Cerebellar cortex (tissue), 1 donor: ENCODE results near the gene ZNF598.
"Not testable (repeated sequence)": the region's sequence is repeated elsewhere in the genome, so short reads cannot be mapped to it uniquely, and the experiment has no call there.

ENCODE experiments used
- DNase-seq: peaks from one replicate; pipeline ENCODE4 v3.0.0-alpha.2; 2015; ENCODE audit warnings: low spot score

The ZNF598 gene

DNA sequence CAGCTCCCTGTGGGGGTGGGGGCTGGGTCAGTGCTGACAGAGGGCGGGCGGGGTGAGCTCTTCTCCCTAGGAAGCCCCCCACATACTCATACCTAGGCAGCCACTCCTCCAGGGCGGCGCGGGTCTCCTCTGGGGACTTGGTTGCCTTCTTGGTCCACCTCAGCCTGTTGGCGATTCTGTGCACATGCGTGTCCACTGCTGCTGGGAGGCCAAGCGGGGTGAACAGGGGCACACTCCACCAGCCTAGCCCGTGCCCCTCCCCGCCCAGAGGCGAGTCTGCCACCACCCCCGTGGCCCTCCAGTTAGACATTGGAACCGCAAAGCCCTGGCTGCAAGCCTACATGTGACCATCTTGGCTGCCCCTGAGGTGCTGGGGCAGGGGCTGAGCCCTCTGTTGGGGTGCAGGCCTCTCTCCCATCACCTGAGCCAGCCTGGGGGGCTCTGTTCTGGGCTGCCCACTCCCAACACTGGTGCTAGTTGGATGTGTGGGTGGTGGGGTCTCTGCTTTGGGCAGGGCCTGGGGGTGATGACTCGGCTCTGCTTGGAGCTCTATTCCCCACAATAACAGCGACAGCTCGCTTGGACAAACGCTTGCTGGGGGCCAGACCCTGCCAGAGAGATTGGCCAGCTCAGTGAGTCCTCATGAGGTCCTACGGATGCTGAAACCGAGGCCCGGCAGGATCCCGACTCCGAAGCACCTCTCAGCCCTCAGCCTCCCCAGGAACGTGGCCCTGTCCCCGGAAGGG, 30.6 kb upstream of the ZNF598 start:
- no peak for DNase-seq

DNA sequence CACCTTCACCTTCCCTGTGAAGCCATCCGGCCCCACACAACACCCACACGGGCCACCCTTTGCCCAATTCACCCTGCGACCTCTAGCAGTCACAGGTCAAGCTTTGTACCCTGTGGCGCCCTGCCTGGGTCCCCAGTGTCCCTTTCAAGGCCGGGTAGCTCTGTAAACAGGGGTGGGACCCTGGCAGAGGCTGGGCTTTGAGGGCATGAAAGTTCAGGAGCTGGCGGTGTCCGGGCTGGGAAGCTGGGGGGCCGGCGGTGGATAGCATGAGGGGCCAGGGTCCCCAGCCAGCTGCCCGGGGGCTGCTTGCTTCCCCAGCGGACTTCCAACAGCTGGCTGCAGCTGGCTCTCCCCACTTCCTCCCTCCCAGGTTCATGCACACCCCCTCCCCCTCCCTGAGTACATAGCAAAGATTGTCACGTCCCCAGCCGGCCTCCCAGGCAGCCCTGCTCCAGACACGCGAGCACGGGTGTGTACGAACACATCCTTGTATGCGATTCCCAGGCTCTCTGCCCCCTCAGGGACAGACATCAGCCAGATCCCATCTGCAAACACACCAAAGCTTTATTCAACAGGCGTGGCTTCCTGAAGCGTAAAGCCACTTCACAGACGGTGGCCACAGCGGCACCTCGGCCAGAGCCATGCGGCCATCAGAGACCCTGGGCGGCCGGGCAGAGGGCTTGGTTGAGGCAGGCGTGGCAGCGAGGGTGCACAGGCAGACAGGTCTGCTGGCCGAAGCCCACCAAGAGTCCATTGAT, 29.8 kb upstream of the ZNF598 start:
- no peak for DNase-seq

DNA sequence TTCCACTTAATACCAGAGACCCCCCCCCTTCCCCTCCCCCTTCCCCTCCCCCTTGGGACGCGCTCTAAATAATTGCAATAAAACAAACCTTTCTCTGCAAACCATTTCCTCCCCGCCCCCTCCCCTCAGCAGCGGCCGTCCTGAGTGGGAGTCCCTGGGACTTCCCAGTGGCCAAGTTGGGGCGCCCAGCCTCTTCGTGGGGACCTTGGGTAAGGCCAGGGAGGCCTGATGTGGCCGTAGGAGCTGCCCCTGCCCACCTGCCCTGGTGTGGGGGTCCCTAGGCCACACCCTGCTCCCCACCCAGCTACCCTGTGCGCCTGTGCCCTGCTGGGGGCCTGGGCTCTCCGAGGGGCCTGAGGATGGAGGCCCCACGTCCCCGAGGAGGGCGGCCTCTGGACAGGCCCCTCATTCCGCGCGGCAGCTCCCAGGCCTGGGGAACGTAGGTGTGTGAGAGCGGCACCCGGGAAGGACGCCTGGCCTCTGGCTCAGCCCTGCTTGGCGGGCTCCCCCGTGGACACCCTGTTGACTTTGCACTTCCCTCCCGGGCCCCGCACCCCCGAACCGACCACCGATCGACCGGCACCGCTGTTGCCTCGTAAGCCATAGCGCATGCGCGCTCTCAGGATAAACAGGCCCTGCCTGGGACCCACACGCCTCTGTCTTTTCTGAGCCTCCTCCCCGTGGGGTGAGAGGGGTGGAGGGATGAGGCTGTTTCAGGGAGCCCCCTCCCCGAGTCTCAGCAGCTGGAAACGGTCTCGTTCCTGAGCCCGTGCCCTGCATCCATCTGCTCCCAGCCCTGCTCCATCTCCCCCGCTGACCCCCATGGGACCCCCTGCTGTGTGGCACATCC, 29.0 kb upstream of the ZNF598 start:
- DNase-seq = no peak

DNA sequence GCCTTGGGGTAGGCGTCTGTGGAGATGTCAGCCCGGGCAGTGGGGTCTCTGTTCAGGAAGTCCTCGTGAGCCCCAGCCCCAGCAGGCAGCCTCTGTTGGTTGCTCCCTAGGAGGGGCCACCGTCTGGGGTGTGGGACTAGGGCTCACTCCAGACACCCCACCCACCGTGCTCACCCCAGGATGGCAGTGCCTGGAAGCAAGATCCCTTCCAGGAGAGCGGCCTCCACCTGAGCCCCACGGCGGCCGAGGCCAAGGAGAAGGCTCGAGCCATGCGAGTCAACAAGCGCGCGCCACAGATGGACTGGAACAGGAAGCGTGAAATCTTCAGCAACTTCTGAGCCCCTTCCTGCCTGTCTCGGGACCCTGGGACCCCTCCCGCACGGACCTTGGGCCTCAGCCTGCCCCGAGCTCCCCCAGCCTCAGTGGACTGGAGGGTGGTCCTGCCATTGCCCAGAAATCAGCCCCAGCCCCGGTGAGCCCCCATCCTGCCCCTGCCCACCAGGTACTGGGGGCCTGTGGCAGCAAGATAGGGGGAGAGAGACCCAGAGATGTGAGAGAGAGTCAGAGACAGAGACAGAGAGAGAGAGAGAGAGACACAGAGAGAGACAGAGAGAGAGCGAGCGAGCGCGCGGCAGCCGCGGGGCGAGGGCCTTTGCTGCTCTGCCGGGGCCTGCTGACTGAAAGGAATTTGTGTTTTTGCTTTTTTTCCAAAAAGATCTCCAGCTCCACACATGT, 28.2 kb upstream of the ZNF598 start:
- no peak for DNase-seq

DNA sequence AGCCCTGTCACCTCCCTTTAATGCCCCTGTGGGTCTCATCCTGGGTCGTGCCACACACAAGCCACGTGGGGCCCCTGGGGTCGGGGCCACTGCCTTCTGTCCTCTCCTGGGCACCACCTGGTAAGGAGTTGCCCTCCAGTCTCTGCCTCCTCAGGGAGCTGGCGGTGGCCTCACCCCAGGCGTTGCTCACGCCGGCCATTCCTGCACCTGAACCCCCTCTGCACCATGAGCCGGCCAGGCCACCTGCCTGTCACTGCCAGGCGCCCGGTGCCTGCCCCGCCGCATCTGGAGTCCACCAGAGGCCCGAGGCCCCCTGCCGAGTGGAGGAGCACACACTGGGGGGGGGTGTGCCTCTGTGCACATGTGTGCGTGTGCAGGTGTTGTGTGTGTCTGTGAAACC, 27.5 kb upstream of the ZNF598 start:
- no peak for DNase-seq

DNA sequence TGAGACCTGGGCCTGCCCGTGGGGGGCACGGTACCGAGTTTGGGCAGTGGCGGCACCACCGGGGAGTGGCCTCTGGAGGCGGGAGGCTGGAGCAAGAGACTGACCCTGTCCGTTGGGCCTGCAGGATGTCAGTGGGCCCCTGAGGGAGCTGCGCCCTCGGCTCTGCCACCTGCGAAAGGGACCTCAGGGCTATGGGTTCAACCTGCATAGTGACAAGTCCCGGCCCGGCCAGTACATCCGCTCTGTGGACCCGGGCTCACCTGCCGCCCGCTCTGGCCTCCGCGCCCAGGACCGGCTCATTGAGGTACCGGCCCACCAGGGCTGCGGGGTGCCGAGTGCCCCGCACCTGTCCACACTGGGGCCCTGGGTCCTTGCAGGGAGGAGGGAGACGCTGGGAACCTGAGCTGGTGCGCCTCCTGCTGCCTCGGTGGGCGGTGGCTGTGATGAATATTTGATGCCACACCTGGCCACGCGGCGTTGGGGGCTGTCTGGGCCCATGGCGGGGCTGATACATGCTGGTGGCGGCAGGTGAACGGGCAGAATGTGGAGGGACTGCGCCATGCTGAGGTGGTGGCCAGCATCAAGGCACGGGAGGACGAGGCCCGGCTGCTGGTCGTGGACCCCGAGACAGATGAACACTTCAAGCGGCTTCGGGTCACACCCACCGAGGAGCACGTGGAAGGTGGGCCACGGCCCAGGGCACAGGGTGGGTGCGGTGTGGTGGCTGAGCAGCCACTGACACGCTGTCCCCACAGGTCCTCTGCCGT, 26.8 kb upstream of the ZNF598 start:
- no peak for DNase-seq

DNA sequence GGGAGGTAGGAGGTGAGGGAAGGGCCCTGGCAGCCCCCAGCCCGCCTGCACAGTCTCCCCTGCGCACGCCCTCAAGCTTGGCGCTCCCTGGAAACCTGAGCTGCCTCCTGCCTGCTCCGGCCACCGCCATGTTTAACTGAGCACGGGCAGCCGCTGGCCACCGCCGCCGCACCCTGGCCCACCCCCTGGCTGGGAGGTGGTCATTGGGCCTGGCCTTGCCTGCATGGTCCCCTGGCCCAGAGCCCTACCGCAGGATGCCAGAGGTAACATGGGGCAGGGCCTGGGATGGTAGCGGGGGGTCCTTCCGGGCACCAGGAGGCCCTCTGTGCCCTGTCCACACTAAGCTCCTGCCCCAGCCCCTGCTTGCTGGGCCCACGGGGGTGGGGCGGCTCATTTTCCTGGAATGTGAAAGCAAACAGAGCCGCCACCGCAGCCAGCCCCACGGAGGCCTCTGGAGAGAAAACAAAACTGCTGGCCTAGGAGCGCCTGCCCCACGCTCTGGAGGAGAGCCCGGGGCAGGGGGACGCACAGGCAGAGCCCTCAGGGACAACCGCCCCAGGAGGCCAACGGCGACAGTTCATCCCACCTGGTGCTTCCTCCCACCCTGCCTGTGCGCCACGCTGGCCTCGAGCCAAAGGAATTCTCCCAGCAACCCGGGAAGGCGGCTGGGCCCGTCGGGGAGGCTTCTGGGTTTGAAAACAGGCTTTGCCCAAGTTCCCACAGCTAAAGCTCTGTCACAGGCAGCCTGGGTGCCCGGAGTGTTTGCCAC, 26.0 kb upstream of the ZNF598 start:
- DNase-seq = no peak

DNA sequence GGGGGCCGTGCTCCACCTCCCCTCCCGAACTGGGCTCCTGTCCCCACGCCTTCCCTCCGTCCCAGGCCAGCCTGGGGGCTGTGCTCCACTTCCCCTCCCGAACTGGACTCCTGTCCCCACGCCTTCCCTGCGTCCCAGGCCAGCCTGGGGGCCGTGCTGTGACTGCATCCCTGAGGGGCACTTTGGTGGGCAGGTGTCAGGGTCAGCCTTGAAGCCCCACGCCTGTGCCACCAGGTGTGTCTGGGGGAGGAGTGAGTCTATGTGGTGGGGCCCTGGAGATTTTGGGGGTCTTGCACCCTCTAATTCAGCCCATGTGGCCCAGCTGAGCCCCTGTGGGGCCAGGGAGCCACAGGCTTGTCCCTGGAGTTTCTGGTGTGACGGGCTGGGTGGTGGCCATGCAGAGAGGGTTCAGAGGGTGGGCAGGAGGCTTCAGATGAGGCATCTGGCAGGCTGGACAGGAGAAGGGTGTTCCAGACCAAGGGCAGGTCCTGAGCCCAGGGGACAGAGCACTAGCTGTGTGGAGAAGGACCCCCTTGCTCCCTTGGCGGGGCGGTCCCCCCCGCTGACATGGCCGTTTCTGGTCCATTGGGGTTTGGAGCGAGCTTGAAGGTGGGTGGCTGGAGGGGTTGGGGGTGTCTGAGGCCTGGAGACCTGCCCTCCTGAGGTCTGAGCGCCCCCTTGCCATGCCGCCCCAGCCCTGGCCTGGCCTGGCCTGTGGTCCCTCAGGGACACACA, 25.2 kb upstream of the ZNF598 start:
- DNase-seq = no peak

DNA sequence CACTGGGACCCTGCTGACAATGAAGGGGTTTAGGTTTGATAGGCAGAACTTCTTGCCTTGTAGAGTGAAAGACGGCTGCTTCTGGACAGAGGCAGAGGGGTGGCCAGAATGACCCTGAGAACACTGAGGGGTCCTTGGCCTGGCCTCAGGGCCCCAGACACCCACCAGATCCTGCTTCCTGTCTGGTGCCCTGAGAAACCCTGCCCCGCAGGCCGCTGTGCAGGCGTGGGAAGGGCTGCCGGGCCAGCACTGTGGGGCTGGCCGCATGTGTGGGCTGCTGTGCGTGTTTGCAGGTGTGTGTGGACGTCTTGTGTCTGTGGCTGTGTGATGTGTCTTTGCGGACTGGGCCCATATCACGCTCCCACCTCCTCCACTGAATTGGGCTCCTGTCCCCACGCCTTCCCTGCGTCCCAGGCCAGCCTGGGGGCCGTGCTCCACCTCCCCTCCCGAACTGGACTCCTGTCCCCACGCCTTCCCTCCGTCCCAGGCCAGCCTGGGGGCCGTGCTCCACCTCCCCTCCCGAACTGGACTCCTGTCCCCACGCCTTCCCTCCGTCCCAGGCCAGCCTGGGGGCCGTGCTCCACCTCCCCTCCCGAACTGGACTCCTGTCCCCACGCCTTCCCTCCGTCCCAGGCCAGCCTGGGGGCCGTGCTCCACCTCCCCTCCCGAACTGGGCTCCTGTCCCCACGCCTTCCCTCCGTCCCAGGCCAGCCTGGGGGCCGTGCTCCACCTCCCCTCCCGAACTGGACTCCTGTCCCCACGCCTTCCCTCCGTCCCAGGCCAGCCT, 24.5 kb upstream of the ZNF598 start:
- DNase-seq = not testable (repeated sequence)

DNA sequence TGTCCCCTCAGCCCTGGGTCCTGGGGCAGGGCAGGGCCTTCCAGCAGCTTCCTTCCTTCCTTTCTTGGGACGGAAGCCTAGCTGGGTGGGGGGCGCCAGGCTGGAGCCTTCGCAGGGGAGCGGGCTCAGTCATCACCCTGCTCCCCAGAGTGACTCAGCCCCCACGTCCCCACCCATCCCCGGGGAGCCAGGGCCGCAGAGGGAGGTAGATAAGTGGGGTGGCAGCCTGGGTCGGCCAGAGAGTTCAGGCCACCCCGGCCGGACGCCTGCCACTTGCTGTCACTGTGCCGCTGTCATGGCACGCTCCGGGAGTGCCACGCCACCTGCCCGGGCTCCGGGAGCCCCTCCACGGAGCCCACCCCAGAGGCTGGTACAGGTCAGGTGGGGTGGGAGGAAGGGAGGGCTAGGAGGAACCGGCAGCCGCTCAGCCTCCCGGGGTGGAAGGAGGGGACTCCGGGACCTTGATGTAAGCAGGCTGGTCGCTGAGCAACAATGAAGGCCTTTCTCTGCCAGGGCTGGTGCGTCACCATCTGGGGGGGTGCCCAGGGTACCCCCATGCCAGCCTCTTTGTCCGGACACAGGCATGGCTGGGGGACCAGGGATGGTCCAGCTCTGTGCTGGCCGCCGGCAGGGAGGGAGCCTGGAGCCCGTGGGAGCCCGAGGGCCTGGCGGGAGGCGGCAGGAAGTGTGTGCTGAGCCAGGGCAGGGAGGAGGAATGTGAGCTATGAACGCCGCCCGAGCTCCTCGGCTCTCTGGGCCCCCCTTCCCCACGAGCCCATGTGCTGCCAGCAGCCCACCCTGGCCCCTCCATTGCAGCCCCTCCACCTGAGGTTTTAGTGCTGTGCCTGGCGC, 23.7 kb upstream of the ZNF598 start:
- no peak for DNase-seq

DNA sequence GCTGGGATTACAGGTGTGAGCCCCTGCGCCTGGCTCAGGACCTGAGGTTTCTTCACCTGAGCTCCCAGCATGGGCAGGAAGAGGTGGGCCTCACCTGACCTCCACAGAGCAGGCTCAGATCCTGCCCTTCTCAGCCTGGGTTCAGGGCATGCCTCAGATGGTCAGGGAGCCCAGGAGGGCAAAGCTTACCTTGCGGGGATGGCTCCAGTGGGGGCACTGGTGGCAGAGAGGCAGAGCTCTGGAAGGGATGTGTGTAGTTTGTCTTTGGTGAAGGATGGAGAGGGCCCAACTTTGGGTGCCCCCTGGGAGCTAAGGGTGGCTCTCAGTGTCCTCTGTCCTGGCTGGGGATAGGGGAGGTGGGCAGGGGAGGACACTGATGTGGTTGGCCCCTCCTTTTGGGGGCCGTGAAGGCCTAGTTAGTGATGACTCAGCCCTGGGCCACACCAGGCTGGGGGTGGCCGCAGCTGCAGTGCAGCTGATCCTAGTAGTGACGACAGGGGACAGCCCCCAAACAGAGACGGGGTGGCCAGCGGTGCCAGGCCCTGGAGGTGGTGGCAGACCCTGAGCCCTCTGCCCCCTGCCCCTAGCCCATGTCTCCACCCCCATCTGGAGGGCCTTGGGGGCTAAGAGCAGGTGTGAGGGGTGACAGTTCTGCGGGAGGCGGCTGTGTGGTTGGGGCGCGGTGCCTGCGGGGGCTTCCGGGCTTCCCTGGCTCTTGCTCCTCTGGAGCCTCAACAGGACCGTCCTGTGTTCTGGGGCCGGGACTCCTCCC, 22.9 kb upstream of the ZNF598 start:
- no peak for DNase-seq

DNA sequence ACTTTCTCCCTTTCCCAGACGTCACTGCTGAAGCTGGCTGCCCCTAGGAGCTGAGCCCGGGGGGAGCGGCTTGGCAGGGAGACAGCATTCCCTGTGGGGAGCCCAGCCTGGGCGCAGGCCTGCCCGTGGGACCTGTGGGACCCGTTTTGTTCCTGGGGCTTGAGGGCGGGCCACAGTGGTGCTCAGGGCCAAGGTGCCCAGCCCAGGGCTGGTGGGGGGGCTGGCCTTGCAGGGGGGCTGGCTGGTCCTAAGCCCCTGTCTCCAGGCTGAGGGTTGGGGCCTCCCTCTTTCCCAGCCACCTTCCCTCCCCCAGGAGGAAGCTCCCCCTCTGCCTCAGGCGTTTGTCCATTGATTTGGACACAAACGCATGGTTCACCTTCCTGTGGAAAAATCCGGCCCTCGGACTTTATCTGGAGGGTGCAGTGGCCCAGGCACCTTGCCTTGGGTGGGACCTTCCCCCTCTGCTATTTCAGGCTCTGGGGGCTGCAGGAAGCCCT, 21.5 kb upstream of the ZNF598 start:
- no peak for DNase-seq

DNA sequence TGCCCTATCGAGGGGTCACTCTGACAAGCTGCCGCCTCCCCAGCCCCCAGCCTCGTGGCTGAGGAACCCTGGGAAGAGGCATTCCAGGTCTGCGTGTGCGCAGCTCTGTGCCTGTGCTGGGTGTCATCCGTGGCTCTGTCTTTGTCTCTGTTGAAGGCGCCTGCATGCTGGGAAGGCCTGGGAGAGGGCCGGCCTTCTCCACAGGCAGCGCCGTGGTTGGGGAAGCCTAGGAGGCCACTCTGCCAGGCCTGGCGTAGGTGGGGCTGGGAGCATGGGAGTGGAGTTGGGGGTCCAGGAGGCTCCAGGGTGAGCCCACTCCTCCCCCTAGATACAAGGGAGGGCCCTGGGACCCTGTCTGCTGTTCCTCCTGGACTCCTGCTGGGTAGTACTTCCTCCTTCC, 20.4 kb upstream of the ZNF598 start:
- DNase-seq = no peak

DNA sequence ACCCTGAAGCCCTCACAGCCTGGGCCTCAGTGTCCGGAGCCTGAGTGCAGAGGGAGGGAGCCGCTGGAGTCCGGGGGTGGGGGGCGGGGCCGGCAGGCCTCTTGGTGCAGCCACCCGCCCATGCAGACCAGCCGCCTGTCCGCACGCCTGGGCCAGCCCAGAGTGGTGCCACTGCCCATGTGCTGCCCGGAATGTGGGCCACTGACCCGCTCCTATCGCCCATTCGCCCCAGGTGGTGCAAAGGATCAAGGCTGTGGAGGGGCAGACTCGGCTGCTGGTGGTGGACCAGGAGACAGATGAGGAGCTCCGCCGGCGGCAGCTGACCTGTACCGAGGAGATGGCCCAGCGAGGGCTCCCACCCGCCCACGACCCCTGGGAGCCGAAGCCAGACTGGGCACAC, 19.7 kb upstream of the ZNF598 start:
- DNase-seq = no peak

DNA sequence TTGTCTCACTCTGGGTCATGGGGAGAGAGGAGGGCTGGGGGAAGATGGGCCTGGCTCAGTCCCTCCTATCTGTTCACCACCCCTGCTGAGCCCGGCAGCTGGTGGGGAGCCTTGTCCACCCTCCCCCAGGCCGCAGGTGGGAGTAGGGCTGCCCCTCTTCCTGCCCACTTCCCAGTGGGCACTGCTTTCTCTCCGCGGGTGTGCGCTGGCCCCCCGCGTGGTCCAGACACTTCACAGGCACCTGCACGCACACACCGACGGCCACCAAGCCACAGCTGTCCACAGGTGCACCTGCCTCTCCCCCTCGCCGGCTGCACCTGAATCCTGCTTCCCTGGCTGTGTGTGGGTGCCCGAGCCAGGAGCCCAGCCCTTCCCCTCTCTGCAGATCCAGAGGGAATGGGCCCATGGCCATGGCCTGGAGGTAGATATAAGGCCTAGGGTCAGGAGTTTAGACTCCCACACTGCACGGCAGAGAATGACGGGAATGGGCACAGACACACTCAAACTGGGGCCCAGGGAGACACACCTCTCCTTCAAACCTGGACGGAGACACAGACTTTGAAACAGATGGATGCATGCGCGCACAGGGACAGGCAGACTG, 19.1 kb upstream of the ZNF598 start:
- DNase-seq = no peak

DNA sequence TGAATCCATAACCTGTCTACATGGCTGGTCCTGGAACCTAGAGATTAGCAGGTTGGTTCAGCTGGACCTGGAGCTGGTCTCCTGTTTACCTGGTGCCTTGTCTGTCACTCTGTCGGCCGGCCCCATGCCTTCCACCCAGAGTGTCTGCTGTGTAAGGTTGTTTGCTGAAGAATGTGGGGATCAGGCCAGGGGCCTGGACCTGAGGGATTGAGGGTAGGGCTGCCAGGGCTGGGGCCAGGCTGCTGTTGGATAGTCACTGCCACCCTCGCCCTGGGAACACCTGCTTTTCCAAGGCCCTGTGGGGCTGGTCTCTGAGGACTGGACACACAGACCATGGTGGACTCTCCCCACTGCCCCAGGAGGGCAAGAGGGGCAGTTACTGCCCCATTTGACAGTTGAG, 18.5 kb upstream of the ZNF598 start:
- no peak for DNase-seq
